Activated T-helper 1 cell treated with anti-CD3 and anti-CD28 coated beads, Interleukin-12 subunit alpha, Interleukin-12 subunit beta, Interleukin-2, Interleukin-4 antibody, amounts not matched to agents 30 ng/mL and 10 ng/mL and 1 ng/mL, durations not matched to agents 14 hours and 24 hours and 36 hours (primary cell): ENCODE data around the gene TOMM22. TPM values are rescaled to one million over a fixed set of nuclear protein-coding genes. Genes with fewer than 3 reads are reported as not detected.

ENCODE experiments used
- DNase-seq: peaks from one replicate; pipeline ENCODE4 v3.0.0; 2021; ENCODE audit warnings: low spot score
- H3K27ac Mint-ChIP-seq: one replicate; pipeline ENCODE4 v1.8.0; 2021; ENCODE audit warnings: mild to moderate bottlenecking, mixed read lengths
- H3K27me3 Mint-ChIP-seq: one replicate; pipeline ENCODE4 v1.8.0; 2022; ENCODE audit warnings: mild to moderate bottlenecking, moderate library complexity, mixed read lengths; ENCODE audit not compliant: insufficient read depth
- H3K36me3 Mint-ChIP-seq: one replicate; pipeline ENCODE4 v1.8.0; 2021; ENCODE audit warnings: low read depth, mixed read lengths
- H3K4me1 Mint-ChIP-seq: one replicate; pipeline ENCODE4 v1.8.0; 2021; ENCODE audit warnings: low read depth, mixed read lengths
- H3K4me3 Mint-ChIP-seq: one replicate; pipeline ENCODE4 v1.8.0; 2021; ENCODE audit warnings: mild to moderate bottlenecking, moderate library complexity, mixed read lengths
- H3K9me3 Mint-ChIP-seq: one replicate; pipeline ENCODE4 v1.8.0; 2021; ENCODE audit warnings: mixed read lengths
- intact Hi-C: fragments of 100-400 bp; cut with micrococcal nuclease; formaldehyde crosslinking; loops from one replicate; pipeline ENCODE4 v1.15.1; 2024
- total RNA-seq: library from RNA; stranded (reverse); gene quantifications from 2 replicates; pipeline ENCODE4 v1.2.3, GENCODE V29; 2022

TOMM22 gene
- total RNA-seq, 1 donor from 2014 or later, result 153 TPM

DNA sequence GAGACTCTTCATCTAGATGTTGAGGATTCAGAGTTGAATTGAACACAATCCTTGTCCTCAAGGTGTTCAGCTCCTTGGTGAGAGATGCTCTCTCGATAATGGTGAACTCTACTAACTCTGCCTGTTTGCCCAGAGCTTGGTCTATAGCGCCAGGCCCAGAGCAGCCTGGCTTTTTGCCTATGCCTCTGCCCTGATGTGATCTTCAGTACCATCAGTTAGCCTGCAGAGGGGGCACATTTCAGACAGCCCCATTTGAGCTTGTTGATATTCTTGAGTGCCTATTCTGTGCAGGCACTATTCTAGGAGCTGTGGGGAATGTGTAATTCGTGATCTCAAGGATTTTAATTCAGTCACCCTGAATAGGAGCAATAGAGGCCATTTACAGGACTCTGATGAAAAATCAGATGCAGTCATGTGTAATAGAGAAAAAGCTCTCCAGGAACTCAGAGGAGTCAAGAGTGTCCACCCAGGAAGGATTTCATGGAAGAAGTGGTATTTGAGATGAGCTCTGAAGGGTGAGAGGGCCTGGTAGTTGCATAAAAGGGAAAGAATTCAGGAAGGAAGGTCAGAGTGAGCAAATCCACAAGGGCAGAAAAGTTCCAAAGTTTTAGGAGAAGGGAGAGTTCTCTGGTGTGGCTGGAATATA, 43.3 kb downstream of the TOMM22 start:
- intact Hi-C loops, result no loop called here

DNA sequence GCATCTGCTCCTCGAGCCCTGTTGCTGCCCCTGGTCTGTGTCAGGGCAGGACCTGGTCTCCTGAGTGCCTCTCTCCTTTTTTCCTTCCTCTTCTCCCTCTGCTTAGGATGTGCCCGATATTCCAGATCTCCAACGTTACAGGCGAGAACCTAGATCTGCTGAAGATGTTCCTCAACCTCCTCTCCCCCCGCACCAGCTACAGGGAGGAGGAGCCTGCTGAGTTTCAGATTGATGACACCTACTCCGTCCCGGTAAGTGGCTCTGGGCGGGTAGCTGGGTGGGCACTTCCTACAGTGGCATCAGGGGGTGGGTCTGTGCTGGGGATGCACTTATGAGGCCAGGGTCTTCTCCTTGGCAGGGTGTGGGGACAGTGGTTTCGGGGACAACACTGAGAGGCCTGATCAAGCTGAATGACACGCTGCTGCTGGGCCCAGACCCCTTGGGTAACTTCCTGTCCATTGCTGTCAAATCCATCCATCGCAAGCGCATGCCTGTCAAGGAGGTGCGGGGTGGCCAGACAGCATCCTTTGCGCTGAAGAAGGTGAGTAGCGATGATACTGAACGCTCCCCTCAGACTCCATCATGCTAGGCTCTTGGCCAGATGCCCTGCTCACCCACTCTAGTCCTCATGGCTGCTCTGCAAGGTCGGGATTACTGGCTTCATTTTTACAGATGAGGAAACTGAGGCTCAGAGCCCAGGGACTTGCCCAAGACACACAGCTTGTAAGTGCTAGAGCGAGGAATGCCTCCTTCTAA, 44.3 kb downstream of the TOMM22 start:
- peaks cover 66% of the 10 kb centered on the region for H3K36me3 Mint-ChIP-seq
- no peaks in the 10 kb centered on the region for H3K9me3 Mint-ChIP-seq
- no peak overlapping the region for H3K4me3 Mint-ChIP-seq
- H3K4me1 Mint-ChIP-seq, result no peaks in the 10 kb centered on the region
- intact Hi-C loops, result no loop called here
- H3K27ac Mint-ChIP-seq, result no peak overlapping the region
- no peaks in the 10 kb centered on the region for H3K27me3 Mint-ChIP-seq
- DNase-seq, result no peak

More for the DNA sequence above, 43.3 kb downstream of the TOMM22 start:
- Mint-ChIP-seq H3K36me3 (peaks cover 57% of the 10 kb centered on the region), H3K27ac (peak overlapping the region; percentile 18), H3K4me3 (no peak overlapping the region), H3K9me3 (no peaks in the 10 kb centered on the region), H3K4me1 (no peaks in the 10 kb centered on the region), H3K27me3 (no peaks in the 10 kb centered on the region)
- no peak for DNase-seq

DNA sequence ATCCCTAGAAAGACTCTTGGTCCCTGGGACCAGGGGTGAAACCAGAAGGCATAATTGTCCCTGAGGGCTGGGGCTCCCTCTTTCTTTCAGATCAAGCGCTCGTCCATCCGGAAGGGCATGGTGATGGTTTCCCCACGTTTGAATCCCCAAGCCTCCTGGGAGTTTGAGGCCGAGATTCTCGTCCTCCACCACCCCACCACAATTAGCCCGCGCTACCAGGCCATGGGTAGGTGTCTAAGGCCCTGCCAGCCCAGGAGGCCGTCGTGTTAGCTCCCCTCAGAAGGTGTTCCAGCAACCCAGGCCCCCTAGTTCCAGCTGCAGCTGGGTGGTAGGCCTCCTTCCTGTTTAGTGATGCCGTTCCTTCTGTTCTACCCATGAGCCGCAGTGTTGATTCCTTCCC, 45.4 kb downstream of the TOMM22 start:
- Mint-ChIP-seq H3K27me3 (no peaks in the 10 kb centered on the region), H3K27ac (no peak overlapping the region), H3K36me3 (peaks cover 66% of the 10 kb centered on the region), H3K9me3 (no peaks in the 10 kb centered on the region), H3K4me3 (no peak overlapping the region), H3K4me1 (no peaks in the 10 kb centered on the region)
- intact Hi-C loops, result no loop called here
- DNase-seq, result no peak

GRCh38 chr22:38727530-38728451, 46.0 kb downstream of the TOMM22 start:
- Mint-ChIP-seq H3K4me1 (no peaks in the 10 kb centered on the region), H3K9me3 (no peaks in the 10 kb centered on the region), H3K27me3 (no peaks in the 10 kb centered on the region), H3K27ac (no peak overlapping the region), H3K36me3 (peaks cover 64% of the 10 kb centered on the region), H3K4me3 (no peak overlapping the region)
- intact Hi-C loops, result no loop called here
- no peak for DNase-seq

DNA sequence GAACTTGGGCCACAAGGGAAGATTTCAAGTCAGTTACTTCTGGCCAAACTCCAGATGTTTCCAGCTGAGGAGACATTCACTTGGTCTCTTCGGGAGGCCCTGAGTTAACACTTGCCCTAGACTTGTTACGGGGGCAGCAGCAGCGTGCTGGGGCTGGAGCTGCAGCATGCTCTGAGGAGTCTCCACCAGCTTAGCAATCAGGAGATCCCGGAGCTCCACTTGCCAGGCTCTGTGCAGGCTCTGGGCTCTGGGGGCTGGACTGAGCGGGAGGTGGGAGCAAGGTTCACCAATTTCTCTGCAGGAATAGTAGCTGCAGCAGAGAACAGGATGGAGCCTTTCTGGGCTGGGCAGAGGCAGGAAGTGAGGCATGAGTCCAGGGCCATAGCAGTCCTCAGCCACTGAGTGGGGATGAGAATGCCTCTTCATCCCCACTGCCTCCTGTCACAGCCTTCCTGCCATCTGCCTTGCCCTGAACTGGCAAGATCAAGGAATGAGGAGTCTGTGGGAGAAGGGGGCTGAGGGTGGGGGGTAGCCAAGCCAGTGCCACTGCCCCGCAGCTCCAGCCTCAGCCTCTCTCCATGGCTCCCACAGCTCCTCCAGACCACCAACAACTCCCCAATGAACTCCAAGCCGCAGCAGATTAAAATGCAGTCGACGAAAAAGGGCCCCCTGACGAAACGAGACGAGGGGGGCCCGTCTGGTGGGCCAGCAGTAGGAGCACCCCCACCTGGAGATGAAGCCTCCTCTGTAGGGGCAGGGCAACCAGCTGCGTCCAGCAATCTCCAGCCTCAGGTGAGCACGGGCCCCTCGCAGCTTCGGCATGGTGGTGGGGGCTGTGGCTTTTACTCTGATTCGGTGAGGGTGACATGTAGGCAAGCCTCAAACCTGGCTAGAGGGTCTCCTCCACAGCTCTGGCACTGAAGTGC, 47.4 kb downstream of the TOMM22 start:
- no peaks in the 10 kb centered on the region for H3K9me3 Mint-ChIP-seq
- no peak overlapping the region for H3K27ac Mint-ChIP-seq
- H3K27me3 Mint-ChIP-seq, result no peaks in the 10 kb centered on the region
- DNase-seq, result no peak
- intact Hi-C loops, result no loop called here
- no peak overlapping the region for H3K4me3 Mint-ChIP-seq
- peaks cover 55% of the 10 kb centered on the region for H3K36me3 Mint-ChIP-seq
- peaks cover 9% of the 10 kb centered on the region for H3K4me1 Mint-ChIP-seq

DNA sequence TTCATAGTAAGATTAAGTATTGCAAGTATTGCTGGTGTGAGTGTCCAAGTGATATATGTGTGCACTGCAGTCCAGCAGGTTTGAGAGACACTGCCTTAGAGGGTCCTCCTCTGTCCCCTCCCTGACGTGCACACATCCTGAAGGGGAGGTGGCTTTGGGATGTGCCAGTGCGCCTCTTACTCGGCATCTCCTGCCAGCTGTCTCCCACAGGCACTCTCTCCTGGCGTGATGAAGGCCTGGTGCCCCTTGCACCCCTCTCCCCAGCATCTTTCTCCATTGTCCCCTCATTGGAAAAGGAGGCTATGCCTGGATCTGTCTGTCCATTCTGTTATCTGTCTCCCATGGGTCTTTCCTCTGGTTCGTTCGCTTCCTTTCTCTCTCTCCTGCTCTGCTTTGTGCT, 48.2 kb downstream of the TOMM22 start:
- intact Hi-C loops, result no loop called here
- Mint-ChIP-seq H3K36me3 (peaks cover 54% of the 10 kb centered on the region), H3K4me1 (peaks cover 15% of the 10 kb centered on the region), H3K27ac (peak overlapping the region; percentile 70), H3K27me3 (no peaks in the 10 kb centered on the region), H3K9me3 (no peaks in the 10 kb centered on the region), H3K4me3 (no peak overlapping the region)
- no peak for DNase-seq

DNA sequence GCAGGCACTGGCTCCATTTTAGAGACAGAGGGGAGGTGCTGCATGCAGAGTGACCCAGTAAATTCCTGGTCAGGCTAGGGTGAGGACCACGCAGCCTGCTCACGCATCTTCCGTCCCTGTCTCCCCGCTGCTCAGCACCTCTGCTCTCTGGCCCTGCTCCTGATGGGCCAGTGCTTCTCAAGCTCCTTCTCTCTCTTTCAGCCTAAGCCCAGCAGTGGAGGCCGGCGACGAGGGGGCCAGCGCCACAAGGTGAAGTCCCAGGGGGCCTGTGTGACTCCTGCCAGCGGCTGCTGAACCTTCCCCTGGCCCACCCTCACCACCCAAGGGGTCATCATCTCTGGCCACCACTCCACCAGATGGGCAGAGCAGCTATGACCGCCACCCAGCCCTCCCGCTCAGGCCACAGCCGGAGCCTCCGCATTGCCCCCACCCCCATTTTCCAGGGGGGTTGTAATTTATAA, 48.7 kb downstream of the TOMM22 start:
- Mint-ChIP-seq H3K4me1 (peaks cover 20% of the 10 kb centered on the region), H3K27ac (peak overlapping the region; percentile 70), H3K9me3 (no peaks in the 10 kb centered on the region), H3K4me3 (no peak overlapping the region), H3K36me3 (peaks cover 52% of the 10 kb centered on the region), H3K27me3 (no peaks in the 10 kb centered on the region)
- DNase-seq, result no peak
- intact Hi-C loops, result no loop called here

DNA sequence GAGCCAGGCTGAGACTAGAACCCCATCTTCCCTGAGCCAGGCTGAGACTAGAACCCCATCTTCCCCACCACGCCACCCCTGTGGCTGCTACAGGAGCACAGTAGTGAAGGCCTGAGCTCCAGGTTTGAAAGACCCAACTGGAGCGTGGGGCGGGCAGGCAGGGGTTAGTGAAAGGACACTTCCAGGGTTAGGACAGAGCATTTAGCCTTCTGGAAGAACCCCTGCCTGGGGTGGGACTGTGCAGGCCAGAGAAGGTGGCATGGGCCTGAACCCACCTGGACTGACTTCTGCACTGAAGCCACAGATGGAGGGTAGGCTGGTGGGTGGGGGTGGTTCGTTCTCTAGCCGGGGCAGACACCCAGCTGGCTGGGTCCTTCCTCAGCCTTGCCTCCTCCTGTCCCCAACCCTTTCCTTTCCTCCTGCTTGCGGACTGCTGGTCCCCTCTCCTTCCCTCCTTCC, 50.0 kb downstream of the TOMM22 start:
- no peak for DNase-seq
- intact Hi-C loops, result no loop called here
- Mint-ChIP-seq H3K9me3 (no peaks in the 10 kb centered on the region), H3K36me3 (peaks cover 47% of the 10 kb centered on the region), H3K27me3 (no peaks in the 10 kb centered on the region), H3K4me1 (peaks cover 33% of the 10 kb centered on the region), H3K4me3 (no peak overlapping the region), H3K27ac (no peak overlapping the region)

DNA sequence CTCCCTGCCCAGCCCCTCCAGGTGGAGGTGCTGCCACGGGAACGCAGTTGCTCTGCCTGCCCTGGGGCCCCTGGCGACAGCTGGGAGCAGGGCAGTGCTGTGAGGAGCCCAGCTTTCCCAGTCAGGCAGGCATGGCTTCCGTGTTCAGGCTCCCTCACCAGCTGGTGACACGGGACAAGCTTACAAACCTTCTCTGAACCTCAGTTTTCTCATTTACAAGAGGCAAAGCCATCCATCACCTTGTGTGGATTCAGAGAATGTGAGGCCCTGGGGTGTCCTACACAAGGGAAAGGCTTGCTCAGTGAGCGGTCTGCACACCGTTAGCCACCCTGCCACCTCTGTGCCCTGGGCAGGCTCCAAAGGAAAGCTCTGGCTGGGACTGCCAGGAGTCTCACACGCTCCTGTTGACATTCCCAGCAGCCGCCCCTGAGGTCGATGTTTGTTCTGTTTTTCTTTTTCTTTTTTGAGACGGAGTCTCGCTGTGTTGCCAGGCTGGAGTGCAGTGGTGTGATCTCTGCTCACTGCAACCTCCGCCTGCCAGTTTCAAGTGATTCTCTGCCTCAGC, 50.6 kb downstream of the TOMM22 start:
- H3K9me3 Mint-ChIP-seq, result no peaks in the 10 kb centered on the region
- DNase-seq, result no peak
- H3K4me1 Mint-ChIP-seq, result peaks cover 39% of the 10 kb centered on the region
- no peak overlapping the region for H3K4me3 Mint-ChIP-seq
- peaks cover 44% of the 10 kb centered on the region for H3K36me3 Mint-ChIP-seq
- H3K27me3 Mint-ChIP-seq, result no peaks in the 10 kb centered on the region
- H3K27ac Mint-ChIP-seq, result no peak overlapping the region
- intact Hi-C loops, result no loop called here

DNA sequence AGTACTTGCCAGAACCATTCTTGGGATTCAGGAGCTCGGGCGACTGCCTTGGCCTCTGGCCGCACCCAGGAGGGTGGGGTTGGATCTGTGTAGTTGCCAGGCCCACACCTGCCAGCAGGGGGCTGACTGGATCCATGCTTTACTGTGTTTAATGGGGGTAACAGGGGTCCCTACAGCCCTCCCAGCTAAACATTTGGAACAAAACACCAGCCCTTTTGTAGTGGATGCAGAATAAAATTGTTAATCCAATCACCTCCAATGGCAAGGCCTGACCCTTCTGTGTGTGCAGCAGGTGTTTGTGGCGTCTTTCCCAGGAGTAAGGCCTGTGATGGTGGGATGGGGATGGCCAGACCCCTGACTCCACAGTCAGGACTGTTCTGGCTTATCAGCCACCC, 51.6 kb downstream of the TOMM22 start:
- intact Hi-C loops, result no loop called here

GRCh38 chr22:38733724-38734381, 52.1 kb downstream of the TOMM22 start:
- Mint-ChIP-seq H3K36me3 (peaks cover 47% of the 10 kb centered on the region), H3K27ac (peak overlapping the region; percentile 70), H3K9me3 (no peaks in the 10 kb centered on the region), H3K4me3 (no peak overlapping the region), H3K4me1 (peaks cover 50% of the 10 kb centered on the region), H3K27me3 (no peaks in the 10 kb centered on the region)
- intact Hi-C loops, result no loop called here
- no peak for DNase-seq

More for the DNA sequence above, 51.6 kb downstream of the TOMM22 start:
- Mint-ChIP-seq H3K27ac (peak overlapping the region; percentile 70), H3K36me3 (peaks cover 46% of the 10 kb centered on the region), H3K4me3 (no peak overlapping the region), H3K4me1 (peaks cover 49% of the 10 kb centered on the region), H3K27me3 (no peaks in the 10 kb centered on the region), H3K9me3 (no peaks in the 10 kb centered on the region)
- DNase-seq, result no peak
